HepG2 (cell line): ENCODE results near the gene MYLK. TPM values are rescaled to one million over a fixed set of nuclear protein-coding genes. Genes with fewer than 3 reads are reported as not detected.

Experiments
- ATAC-seq: fragments of 200-7000 bp; cut with Tn5 transposase; 3 replicates; pipeline ENCODE4 v1.9.1; 2020; ENCODE audit warnings: mild to moderate bottlenecking, moderate library complexity
- BruUV-seq: library from RNA; stranded (reverse); fragments of 400-500 nt; replicated peaks from 2 replicates; lab custom pipeline; 2021; lab: Mats Ljungman, UMichigan
- CTCF ChIA-PET: fragments of 300-600 bp; formaldehyde crosslinking; extraction: SDS; loops from one replicate; lab custom pipeline; 2021; ENCODE audit warnings: low total read pairs, inconsistent platforms, low intra/inter-chr PET ratio; lab: Yijun Ruan, JAX
- POLR2A ChIA-PET: fragments of 350-600 bp; sonication (Branson Sonifier 250); formaldehyde crosslinking; loops from one replicate; lab custom pipeline; 2020; ENCODE audit warnings: antibody characterized with exemption, inconsistent platforms; lab: Yijun Ruan, JAX
- DNase-seq: peaks from one replicate; pipeline ENCODE4 v3.0.0-alpha.2; 2015; ENCODE audit warnings: low spot score
- FAIRE-seq: peaks from 3 replicates; lab custom pipeline; 2011; peaks lifted over from hg19 to GRCh38; lab: Jason Lieb, UNC
- H2AFZ ChIP-seq: one replicate; pipeline ENCODE4 v1.6.1; 2011; ENCODE audit warnings: low read length, inconsistent platforms
- H3K27ac ChIP-seq: fragments of 300-600 bp; 3 replicates; pipeline ENCODE4 v1.8.0; 2011; ENCODE audit warnings: mixed run types, mild to moderate bottlenecking, mixed read lengths, low read length, inconsistent platforms; ENCODE audit not compliant: insufficient read depth; ENCODE audit errors: extremely low read length
- H3K27me3 ChIP-seq, 2 experiments: fragments of 200-600 bp in 1 of 2; 2 replicates in 1 of 2; 3 replicates in 1 of 2; pipeline versions ENCODE4 v1.6.0 to v1.8.0; 2011; ENCODE audit warnings: low read length in 2 of 2, mild to moderate bottlenecking in 2 of 2, moderate library complexity in 2 of 2, inconsistent platforms in 1 of 2; ENCODE audit not compliant: insufficient read depth in 2 of 2, control insufficient read depth in 1 of 2
- H3K36me3 ChIP-seq, 2 experiments: fragments of 200-600 bp in 1 of 2; replicated peaks in 1 of 2; 2 replicates in 1 of 2; 3 replicates in 1 of 2; pipeline versions ENCODE4 v1.5.1 to v1.8.0; 2011; ENCODE audit warnings: low read length in 2 of 2, inconsistent platforms in 1 of 2; ENCODE audit not compliant: insufficient read depth in 2 of 2, control insufficient read depth in 1 of 2
- H3K4me1 ChIP-seq: 2 replicates; pipeline ENCODE4 v1.5.1; 2012; ENCODE audit warnings: low read length, inconsistent platforms; ENCODE audit not compliant: insufficient read depth
- H3K4me2 ChIP-seq: 2 replicates; pipeline ENCODE4 v1.6.0; 2011; ENCODE audit warnings: low read depth, low read length, inconsistent platforms
- H3K4me3 ChIP-seq, 3 experiments: fragments of 200-600 bp in 1 of 3; sonication (generic), shearing (Covaris generic) in 1 of 3; replicated peaks in 1 of 3; 2 replicates each; pipeline ENCODE4 v1.5.1; 2011 to 2016; ENCODE audit warnings: low read length in 3 of 3, inconsistent platforms in 2 of 3, low read depth in 2 of 3, mild to moderate bottlenecking in 2 of 3, control low read depth in 1 of 3, mixed read lengths in 1 of 3; ENCODE audit not compliant: insufficient read depth in 1 of 3
- H3K79me2 ChIP-seq: one replicate; pipeline ENCODE4 v1.6.1; 2011; ENCODE audit warnings: low read length, inconsistent platforms; ENCODE audit not compliant: insufficient read depth
- H3K9ac ChIP-seq: 2 replicates; pipeline ENCODE4 v1.6.0; 2011; ENCODE audit warnings: mild to moderate bottlenecking, low read depth, low read length, inconsistent platforms; ENCODE audit not compliant: insufficient read depth
- H3K9me3 ChIP-seq: 2 replicates; pipeline ENCODE4 v1.5.1; 2012; ENCODE audit warnings: mild to moderate bottlenecking, low read length
- H4K20me1 ChIP-seq: 2 replicates; pipeline ENCODE4 v1.6.0; 2011; ENCODE audit warnings: inconsistent platforms, mild to moderate bottlenecking, low read length, moderate library complexity; ENCODE audit not compliant: insufficient read depth
- ATF3 ChIP-seq: sonication (generic); formaldehyde crosslinking; IDR thresholded peaks from 2 replicates; pipeline ENCODE4 v1.4.0; 2020; ENCODE audit warnings: missing genetic modification reagents
- ERF ChIP-seq: IDR thresholded peaks from 2 replicates; pipeline ENCODE4 v1.6.1; 2018; ENCODE audit warnings: missing biosample characterization, missing genetic modification reagents
- FOXK2 ChIP-seq: fragments of 450-650 bp; IDR thresholded peaks from 2 replicates; pipeline ENCODE4 v1.6.1; 2016
- HMGXB3 ChIP-seq: sonication (generic); formaldehyde crosslinking; IDR thresholded peaks from 2 replicates; pipeline ENCODE4 v1.4.0; 2020; ENCODE audit warnings: missing genetic modification reagents, borderline replicate concordance
- KAT7 ChIP-seq: IDR thresholded peaks from 2 replicates; pipeline ENCODE4 v1.6.1; 2018; ENCODE audit warnings: borderline replicate concordance, missing compliant biosample characterization
- KDM5A ChIP-seq: fragments of 200-600 bp; sonication (generic); IDR thresholded peaks from 2 replicates; pipeline ENCODE4 v1.7.0; 2018; ENCODE audit warnings: antibody characterized with exemption, mild to moderate bottlenecking, low read length, borderline replicate concordance
- MAF1 ChIP-seq: sonication (generic); formaldehyde crosslinking; IDR thresholded peaks from 2 replicates; pipeline ENCODE4 v1.5.0; 2020; ENCODE audit warnings: missing genetic modification reagents, borderline replicate concordance
- SETDB1 ChIP-seq: sonication (generic); formaldehyde crosslinking; IDR thresholded peaks from 2 replicates; pipeline ENCODE4 v1.5.1; 2020; ENCODE audit warnings: missing genetic modification reagents, mild to moderate bottlenecking, borderline replicate concordance
- ZBTB26 ChIP-seq: IDR thresholded peaks from 2 replicates; pipeline ENCODE4 v1.6.1; 2016; ENCODE audit warnings: missing compliant biosample characterization, missing genetic modification reagents, borderline replicate concordance
- ZBTB39 ChIP-seq: sonication (generic); formaldehyde crosslinking; IDR thresholded peaks from 2 replicates; pipeline ENCODE4 v1.5.0; 2020; ENCODE audit warnings: missing genetic modification reagents
- ZNF180 ChIP-seq: sonication (generic); formaldehyde crosslinking; IDR thresholded peaks from 2 replicates; pipeline ENCODE4 v1.4.0; 2020; ENCODE audit warnings: low read depth, missing genetic modification reagents, borderline replicate concordance
- ZNF468 ChIP-seq: sonication (generic); formaldehyde crosslinking; IDR thresholded peaks from 2 replicates; pipeline ENCODE4 v1.8.0; 2022; ENCODE audit warnings: mild to moderate bottlenecking, moderate library complexity, missing genetic modification reagents
- ZNF512B ChIP-seq: sonication (generic); formaldehyde crosslinking; IDR thresholded peaks from 2 replicates; pipeline ENCODE4 v1.5.1; 2020; ENCODE audit warnings: missing genetic modification reagents, mild to moderate bottlenecking, borderline replicate concordance
- ZNF75D ChIP-seq: sonication (generic); formaldehyde crosslinking; IDR thresholded peaks from 2 replicates; pipeline ENCODE4 v1.8.1; 2023; ENCODE audit warnings: missing genetic modification reagents, mild to moderate bottlenecking, borderline replicate concordance
- WGBS: methylation state at CpG from one replicate; pipeline ENCODE4 v1.1.6; 2017; ENCODE audit warnings: low lambda C conversion rate; 5-methylcytosine and 5-hydroxymethylcytosine counted together
- in situ Hi-C: cut with HindIII; loops from 2 replicates; pipeline ENCODE4 v1.10.0; 2017; ENCODE audit warnings: low pct_unique_long_range_greater_than_20kb; ENCODE audit not compliant: extremely low pct_ligation_motif_present
- intact Hi-C: fragments of 100-400 bp; cut with micrococcal nuclease; formaldehyde crosslinking; loops from one replicate; pipeline ENCODE4 v1.10.0; 2022; ENCODE audit not compliant: unreplicated experiment
- polyA plus RNA-seq, 8 experiments: library from polyadenylated mRNA; depleted of rRNA in 3 of 8; stranded (reverse) in 7 of 8; unstranded in 1 of 8; fragments of >200 nt; fragmentation: Illumina TruSeq in 4 of 8; extraction: Trizol in 4 of 8; gene quantifications; 2 replicates each; pipeline versions ENCODE4 v1.2.1 to v1.2.3, GENCODE V29; 2011 to 2016; ENCODE audit warnings: low read depth in 4 of 8, missing spikeins in 1 of 8, mixed read lengths in 1 of 8; ENCODE audit not compliant: insufficient read depth in 1 of 8
- total RNA-seq, 5 experiments: library from RNA; depleted of rRNA; stranded (reverse); fragments of >200 nt; fragmentation: Illumina TruSeq; extraction: Trizol; gene quantifications; 2 replicates each; pipeline ENCODE4 v1.2.3, GENCODE V29; 2016; ENCODE audit warnings: low read depth in 1 of 5

The MYLK gene
- total and polyA plus RNA-seq, 2 of the 13 experiments (the other 11 are each of a cell fraction or from before 2014, with no cell fraction given) = 10.6 to 34.9 TPM

GRCh38 chr3:123692671-123693070 lies 191.5 kb downstream of the MYLK start:
- H3K9ac ChIP-seq = no peak overlapping the region
- H2AFZ ChIP-seq = no peak overlapping the region
- FAIRE-seq = no peak
- H3K27me3 ChIP-seq = no peaks in the 10 kb centered on the region
- no peaks in the 10 kb centered on the region for H4K20me1 ChIP-seq
- peaks cover 5 to 30% of the 10 kb centered on the region in 2 experiments; a peak in 4 of 5 replicates for H3K36me3 ChIP-seq
- no TSS peak for BruUV-seq
- no peak for DNase-seq
- no peak for ATAC-seq
- H3K9me3 ChIP-seq = no peaks in the 10 kb centered on the region
- ChIA-PET CTCF (no interaction called here), POLR2A (no interaction called here)
- H3K4me2 ChIP-seq = no peak overlapping the region
- 90% methylated on average over 13 of the region's 13 CpGs for WGBS
- in situ Hi-C loops = no loop called here
- peaks cover 50% of the 10 kb centered on the region for H3K4me1 ChIP-seq
- H3K79me2 ChIP-seq = no peaks in the 10 kb centered on the region
- intact Hi-C loops = no loop called here
- H3K27ac ChIP-seq = no peak overlapping the region
- H3K4me3 ChIP-seq = no peak overlapping the region
- TF ChIP-seq KAT7 (no peak), ZNF180 (no peak), HMGXB3 (no peak), MAF1 (CRISPR knock-in tag) (no peak), FOXK2 (no peak), ZBTB26 (CRISPR knock-in tag) (no peak), SETDB1 (CRISPR knock-in tag) (no peak), ERF (CRISPR knock-in tag) (no peak), ATF3 (CRISPR knock-in tag) (no peak), ZNF512B (no peak), ZBTB39 (CRISPR knock-in tag) (no peak), ZNF75D (CRISPR knock-in tag) (no peak), ZNF468 (no peak), KDM5A (no peak)
